HG03060 (cell line): ENCODE measurements around the gene GYS2.
"Not testable (repeated sequence)": the region's sequence is repeated elsewhere in the genome, so short reads cannot be mapped to it uniquely, and the experiment has no call there.

Source experiments
- ATAC-seq: cut with Tn5 transposase; IDR thresholded peaks from one replicate; pipeline ENCODE4 v1.9.1; 2021; ENCODE audit warnings: low read depth, moderate number of reproducible peaks; ENCODE audit not compliant: unreplicated experiment

GYS2 gene

GRCh38 chr12:21604245-21605101 is at the start of gene GYS2:
TSS of gene GYS2 (minus strand) at chr12:21604847. CDS start at chr12:21604592, 255 bp downstream.
- no peak for ATAC-seq

GRCh38 chr12:21651821-21652220 is 47.2 kb upstream of the GYS2 start:
- ATAC-seq: no peak

- no peak for ATAC-seq
Measured at GRCh38 chr12:21650997-21651396, 46.4 kb upstream of the GYS2 start.

GRCh38 chr12:21649034-21649433 is 44.4 kb upstream of the GYS2 start:
- ATAC-seq: no peak

GRCh38 chr12:21648378-21648777 is 43.7 kb upstream of the GYS2 start:
- no peak for ATAC-seq

- ATAC-seq: no peak
Measured at GRCh38 chr12:21647179-21647578, 42.5 kb upstream of the GYS2 start.

- not testable (repeated sequence) for ATAC-seq
Measured at GRCh38 chr12:21645041-21645500, 40.4 kb upstream of the GYS2 start.

- no peak for ATAC-seq
Measured at GRCh38 chr12:21644516-21644915, 39.9 kb upstream of the GYS2 start.

- ATAC-seq: no peak
Measured at GRCh38 chr12:21643758-21644157, 39.1 kb upstream of the GYS2 start.

- no peak for ATAC-seq
Measured at GRCh38 chr12:21642707-21643389, 38.2 kb upstream of the GYS2 start.

GRCh38 chr12:21638054-21638891 is 33.6 kb upstream of the GYS2 start:
- no peak for ATAC-seq

GRCh38 chr12:21634245-21634644 is 29.6 kb upstream of the GYS2 start:
- ATAC-seq: no peak

- no peak for ATAC-seq
Measured at GRCh38 chr12:21631367-21631766, 26.7 kb upstream of the GYS2 start.

GRCh38 chr12:21627924-21628323 is 23.3 kb upstream of the GYS2 start:
- no peak for ATAC-seq

GRCh38 chr12:21618566-21618965 is 13.9 kb upstream of the GYS2 start:
- no peak for ATAC-seq

GRCh38 chr12:21617030-21617429 is 12.4 kb upstream of the GYS2 start:
- no peak for ATAC-seq

GRCh38 chr12:21615431-21615830 is 10.8 kb upstream of the GYS2 start:
- no peak for ATAC-seq

GRCh38 chr12:21614506-21614905 is 9.9 kb upstream of the GYS2 start:
- ATAC-seq: no peak

GRCh38 chr12:21613931-21614330 is 9.3 kb upstream of the GYS2 start:
- ATAC-seq: no peak

- no peak for ATAC-seq
Measured at GRCh38 chr12:21608196-21608595, 3.5 kb upstream of the GYS2 start.

GRCh38 chr12:21607701-21608100 is 3.1 kb upstream of the GYS2 start:
- ATAC-seq: no peak
